Keratinocyte (primary cell): Measurements from ENCODE around the gene NR1D2. TPM values are rescaled to one million over a fixed set of nuclear protein-coding genes. Genes with fewer than 3 reads are reported as not detected.

ENCODE experiments used
- DNase-seq: peaks from one replicate; pipeline ENCODE4 v3.0.0-alpha.2; 2011; ENCODE audit warnings: low read depth, missing footprints, low spot score
- FAIRE-seq: peaks from 2 replicates; lab custom pipeline; 2011; peaks lifted over from hg19 to GRCh38; lab: Jason Lieb, UNC
- H2AFZ ChIP-seq: 2 replicates; pipeline ENCODE4 v1.6.0; 2012; ENCODE audit warnings: low read length, control low read depth, inconsistent platforms; ENCODE audit not compliant: control insufficient read depth
- H3K27ac ChIP-seq: 2 replicates; pipeline ENCODE4 v1.5.1; 2011; ENCODE audit warnings: low read length; ENCODE audit not compliant: control insufficient read depth, insufficient read depth
- H3K27me3 ChIP-seq: 3 replicates; pipeline ENCODE4 v1.6.0; 2011; ENCODE audit warnings: low read length; ENCODE audit not compliant: control insufficient read depth, insufficient read depth; ENCODE audit errors: extremely low read depth
- H3K36me3 ChIP-seq, 2 experiments: 2 replicates in 1 of 2; 3 replicates in 1 of 2; pipeline ENCODE4 v1.5.1; 2011; ENCODE audit warnings: low read length in 2 of 2, mild to moderate bottlenecking in 1 of 2; ENCODE audit not compliant: control insufficient read depth in 2 of 2, insufficient read depth in 2 of 2; ENCODE audit errors: extremely low read depth in 1 of 2
- H3K4me1 ChIP-seq: 3 replicates; pipeline ENCODE4 v1.5.1; 2011; ENCODE audit warnings: low read length; ENCODE audit not compliant: control insufficient read depth, insufficient read depth; ENCODE audit errors: extremely low read depth
- H3K4me2 ChIP-seq: 3 replicates; pipeline ENCODE4 v1.6.0; 2011; ENCODE audit warnings: low read depth, low read length; ENCODE audit not compliant: control insufficient read depth, insufficient read depth; ENCODE audit errors: extremely low read depth
- H3K4me3 ChIP-seq, 3 experiments: fragments of 200-600 bp in 1 of 3; sonication (generic) in 1 of 3; 2 replicates in 2 of 3; 3 replicates in 1 of 3; pipeline ENCODE4 v1.5.1; 2011 to 2016; ENCODE audit warnings: low read length in 3 of 3, mild to moderate bottlenecking in 3 of 3, control low read depth in 2 of 3, inconsistent platforms in 1 of 3, low read depth in 1 of 3, mixed read lengths in 1 of 3, mixed run types in 1 of 3, moderate library complexity in 1 of 3; ENCODE audit not compliant: control insufficient read depth in 2 of 3, insufficient read depth in 2 of 3; ENCODE audit errors: extremely low read depth in 1 of 3
- H3K79me2 ChIP-seq: 2 replicates; pipeline ENCODE4 v1.6.0; 2012; ENCODE audit warnings: low read length; ENCODE audit not compliant: control insufficient read depth, insufficient read depth
- H3K9ac ChIP-seq: 3 replicates; pipeline ENCODE4 v1.6.0; 2011; ENCODE audit warnings: low read length; ENCODE audit not compliant: control insufficient read depth, insufficient read depth; ENCODE audit errors: extremely low read depth
- H3K9me1 ChIP-seq: 3 replicates; pipeline ENCODE4 v1.6.0; 2011; ENCODE audit warnings: low read length; ENCODE audit not compliant: control insufficient read depth, insufficient read depth; ENCODE audit errors: extremely low read depth
- H3K9me3 ChIP-seq: 2 replicates; pipeline ENCODE4 v1.5.1; 2012; ENCODE audit warnings: low read depth, low read length; ENCODE audit not compliant: control insufficient read depth
- H4K20me1 ChIP-seq: 3 replicates; pipeline ENCODE4 v1.6.0; 2011; ENCODE audit warnings: low read length; ENCODE audit not compliant: control insufficient read depth, insufficient read depth; ENCODE audit errors: extremely low read depth
- CTCF ChIP-seq, 3 experiments: IDR thresholded peaks in 1 of 3; conservative IDR thresholded peaks in 1 of 3; optimal IDR thresholded peaks in 1 of 3; 2 replicates in 2 of 3; 3 replicates in 1 of 3; pipeline versions ENCODE3 to v1.5.1; 2011; ENCODE audit warnings: low read length in 3 of 3, mild to moderate bottlenecking in 3 of 3, moderate library complexity in 2 of 3, control low read depth in 1 of 3, inconsistent platforms in 1 of 3; ENCODE audit not compliant: insufficient read depth in 2 of 3; ENCODE audit errors: extremely low read depth in 1 of 3
- EZH2 ChIP-seq: IDR thresholded peaks from one replicate; pipeline ENCODE4 v1.6.1; 2012; ENCODE audit warnings: inconsistent platforms, mild to moderate bottlenecking, low read length, moderate library complexity
- dilution Hi-C: fragments of 300-500 bp; cut with MboI; formaldehyde crosslinking; loops from one replicate; pipeline ENCODE4 v1.7.0; 2020; ENCODE audit warnings: low sequenced_read_pairs; ENCODE audit not compliant: extremely low pct_ligation_motif_present
- polyA plus RNA-seq, 5 experiments: library from polyadenylated mRNA; depleted of rRNA in 3 of 5; stranded (reverse) in 3 of 5; stranded (forward) in 1 of 5; unstranded in 1 of 5; fragments of >200 nt; gene quantifications; 1 replicate in 1 of 5; 2 replicates in 3 of 5; 3 replicates in 1 of 5; pipeline versions ENCODE4 v1.2.1 to v1.2.3, GENCODE V29; 2011 to 2012; ENCODE audit warnings: missing spikeins in 2 of 5, low read depth in 1 of 5, low replicate concordance in 1 of 5

NR1D2 gene
- polyA plus RNA-seq, 1 donor (not counting 4 experiments of a cell fraction or from before 2014, with no cell fraction given), result 10.3 TPM

- H3K4me3 ChIP-seq, result no peak overlapping the region
- H3K27ac ChIP-seq, result no peak overlapping the region
- DNase-seq (no peak), FAIRE-seq (no peak)
- H3K36me3 ChIP-seq, result no peaks in the 10 kb centered on the region
- no peaks in the 10 kb centered on the region for H4K20me1 ChIP-seq
- H3K27me3 ChIP-seq, result no peaks in the 10 kb centered on the region
- peaks cover 38% of the 10 kb centered on the region for H3K79me2 ChIP-seq
- H3K9me1 ChIP-seq, result no peaks in the 10 kb centered on the region
- H3K4me2 ChIP-seq, result no peak overlapping the region
- no peak overlapping the region for H2AFZ ChIP-seq
- H3K9ac ChIP-seq, result no peak overlapping the region
- no peaks in the 10 kb centered on the region for H3K9me3 ChIP-seq
- peaks cover 16% of the 10 kb centered on the region for H3K4me1 ChIP-seq
- no peak for TF ChIP-seq CTCF (optimal IDR thresholded peaks at IDR 0.05 in 1 of 3, IDR thresholded peaks at IDR 0.05 in 1 of 3, conservative IDR thresholded peaks at IDR 0.05 in 1 of 3; ENCODE audit: extremely low read depth in 1 of 3, insufficient read depth in 2 of 3, low read length in 3 of 3)
- dilution Hi-C loops, result no loop called here
These were observed 8.4 kb downstream of the NR1D2 start for GRCh38 chr3:23953523-23953922.

DNA sequence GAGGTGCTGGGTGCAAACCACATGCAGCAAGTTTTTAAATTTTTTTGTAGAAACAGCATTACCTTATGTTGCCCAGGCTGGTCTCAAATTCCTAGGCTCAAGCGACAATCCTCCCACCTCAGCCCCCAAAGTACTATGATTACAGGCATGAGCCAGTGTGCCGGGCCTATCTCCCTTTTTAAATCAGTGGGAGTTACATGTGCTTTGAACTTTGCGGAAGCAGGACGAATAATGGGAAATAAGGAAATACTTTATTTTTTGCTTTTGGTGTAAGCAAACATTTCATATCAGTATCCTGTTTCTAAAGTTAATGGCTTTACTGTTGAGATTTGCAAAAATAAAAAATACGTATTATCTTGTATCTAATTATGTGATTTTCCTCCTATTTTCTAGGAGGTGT is 9.1 kb downstream of the NR1D2 start:
- peaks cover 35% of the 10 kb centered on the region for H3K79me2 ChIP-seq
- no peak overlapping the region for H3K27ac ChIP-seq
- dilution Hi-C loops, result no loop called here
- no peaks in the 10 kb centered on the region for H4K20me1 ChIP-seq
- H3K36me3 ChIP-seq, result no peaks in the 10 kb centered on the region
- H3K4me3 ChIP-seq, result no peak overlapping the region
- H3K27me3 ChIP-seq, result no peaks in the 10 kb centered on the region
- no peak overlapping the region for H3K4me2 ChIP-seq
- TF ChIP-seq CTCF (optimal IDR thresholded peaks at IDR 0.05 in 1 of 3, IDR thresholded peaks at IDR 0.05 in 1 of 3, conservative IDR thresholded peaks at IDR 0.05 in 1 of 3; ENCODE audit: extremely low read depth in 1 of 3, insufficient read depth in 2 of 3, low read length in 3 of 3) (no peak), EZH2 (no peak)
- no peaks in the 10 kb centered on the region for H3K9me1 ChIP-seq
- H2AFZ ChIP-seq, result no peak overlapping the region
- peaks cover 18% of the 10 kb centered on the region for H3K4me1 ChIP-seq
- no peak overlapping the region for H3K9ac ChIP-seq
- FAIRE-seq (no peak), DNase-seq (no peak)
- H3K9me3 ChIP-seq, result no peaks in the 10 kb centered on the region
